ENCODE results near the gene BZW1. TPM values are rescaled to one million over a fixed set of nuclear protein-coding genes. Genes with fewer than 3 reads are reported as not detected.
"Not testable (repeated sequence)": the region's sequence is repeated elsewhere in the genome, so short reads cannot be mapped to it uniquely, and the experiment has no call there.

Gene BZW1
- total RNA-seq, 2 donors from 2014 or later = 211 to 220 TPM

- intact Hi-C loops (cut with DNase I) = loop anchor here in 1 of 2 donors (10.0 kb wide), 1 partner anchor 74 kb away; no protein-coding TSS in a partner anchor
Measured at GRCh38 chr2:200818732-200819131, 7.0 kb downstream of the BZW1 start.

DNA sequence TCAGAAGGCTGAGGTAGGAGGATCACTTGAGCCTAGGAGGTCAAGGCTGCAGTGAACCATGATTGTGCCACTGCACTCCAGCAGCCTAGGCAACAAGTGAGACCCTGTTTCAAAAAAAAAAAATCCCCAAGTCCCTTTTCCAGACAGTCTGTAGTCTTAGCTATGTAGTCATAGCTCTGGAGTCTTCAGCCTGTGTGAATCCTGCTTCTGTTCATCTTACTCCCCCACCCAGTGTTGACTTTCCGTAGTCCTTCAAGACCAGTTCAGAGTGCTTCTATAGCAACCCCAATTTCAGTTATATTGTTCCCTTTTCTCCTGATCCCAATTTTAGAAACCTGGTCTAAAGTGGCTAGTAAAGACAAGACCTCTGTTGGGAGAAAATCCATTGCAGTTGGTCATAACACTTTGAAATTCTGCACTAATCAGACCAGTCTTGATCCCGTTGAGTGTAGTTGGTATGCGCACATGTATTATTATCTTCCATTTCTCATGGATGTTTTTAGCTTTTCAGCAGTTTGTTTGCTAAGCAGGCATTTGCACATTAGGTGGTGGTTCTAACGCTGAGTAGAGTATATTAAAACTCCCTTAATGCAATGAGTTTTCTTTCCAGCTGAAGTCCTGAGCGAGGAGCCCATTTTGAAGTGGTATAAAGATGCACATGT lies 9.0 kb downstream of the BZW1 start:
- intact Hi-C loops (cut with DNase I) = no loop called here
- no peak for DNase-seq (ENCODE audit: low spot score)

More at GRCh38 chr2:200818732-200819131, 7.0 kb downstream of the BZW1 start:
- not testable (repeated sequence) for DNase-seq (ENCODE audit: low spot score)

GRCh38 chr2:200821686-200822245 lies 10.1 kb downstream of the BZW1 start:
- intact Hi-C loops (cut with DNase I) = no loop called here
- no peak for DNase-seq (ENCODE audit: low spot score)

DNA sequence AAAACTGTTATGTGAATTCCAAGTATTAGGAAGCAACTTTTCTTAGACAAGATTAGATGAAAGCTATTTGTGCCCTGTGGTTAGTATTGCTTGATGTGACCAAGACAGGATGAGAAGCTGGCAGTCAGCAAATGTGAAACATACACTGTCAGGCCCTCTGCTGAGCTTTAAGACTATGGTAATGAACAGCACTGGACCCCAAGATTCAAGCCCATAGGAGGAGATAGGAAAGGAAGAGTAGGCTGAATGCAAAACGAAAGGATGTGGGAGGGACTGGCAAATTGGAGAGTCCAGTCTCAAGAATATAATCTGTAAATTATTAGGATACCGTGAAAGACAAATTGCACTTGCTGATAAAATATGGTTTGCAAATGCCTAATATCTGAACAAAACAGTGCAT lies 16.4 kb downstream of the BZW1 start:
- DNase-seq (ENCODE audit: low spot score) = no peak
- intact Hi-C loops (cut with DNase I) = no loop called here

GRCh38 chr2:200828572-200829257 lies 17.0 kb downstream of the BZW1 start:
- intact Hi-C loops (cut with DNase I) = no loop called here
- no peak for DNase-seq (ENCODE audit: low spot score)

DNA sequence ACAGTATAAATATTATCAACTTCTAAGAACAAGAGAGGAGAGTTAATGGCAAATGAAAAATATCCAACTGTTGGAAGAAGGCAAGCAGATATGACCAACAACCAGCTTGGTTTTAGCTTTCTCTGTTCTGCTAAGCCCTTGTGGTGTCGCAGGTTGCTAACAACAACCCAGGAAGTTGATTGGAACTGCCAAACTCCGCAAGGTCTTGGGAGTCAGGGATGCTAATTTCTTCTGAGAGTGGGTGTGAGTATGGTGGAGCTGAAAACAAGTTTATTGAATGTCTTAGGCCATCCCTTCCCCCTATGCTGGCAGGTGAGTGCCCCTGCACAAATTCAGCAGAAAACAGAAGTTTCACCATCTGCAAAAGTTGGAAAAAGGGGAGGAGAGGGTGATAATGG lies 17.5 kb downstream of the BZW1 start:
- no peak for DNase-seq (ENCODE audit: low spot score)
- intact Hi-C loops (cut with DNase I) = no loop called here

GRCh38 chr2:200834701-200835100 lies 23.0 kb downstream of the BZW1 start:
- DNase-seq (ENCODE audit: low spot score) = no peak
- intact Hi-C loops (cut with DNase I) = no loop called here

- no peak for DNase-seq (ENCODE audit: low spot score)
- intact Hi-C loops (cut with DNase I) = no loop called here
Measured at GRCh38 chr2:200839513-200839912, 27.8 kb downstream of the BZW1 start.

- intact Hi-C loops (cut with DNase I) = no loop called here
- peak; percentile 78 for DNase-seq (ENCODE audit: low spot score)
Measured at GRCh38 chr2:200843993-200844948, 32.6 kb downstream of the BZW1 start.

DNA sequence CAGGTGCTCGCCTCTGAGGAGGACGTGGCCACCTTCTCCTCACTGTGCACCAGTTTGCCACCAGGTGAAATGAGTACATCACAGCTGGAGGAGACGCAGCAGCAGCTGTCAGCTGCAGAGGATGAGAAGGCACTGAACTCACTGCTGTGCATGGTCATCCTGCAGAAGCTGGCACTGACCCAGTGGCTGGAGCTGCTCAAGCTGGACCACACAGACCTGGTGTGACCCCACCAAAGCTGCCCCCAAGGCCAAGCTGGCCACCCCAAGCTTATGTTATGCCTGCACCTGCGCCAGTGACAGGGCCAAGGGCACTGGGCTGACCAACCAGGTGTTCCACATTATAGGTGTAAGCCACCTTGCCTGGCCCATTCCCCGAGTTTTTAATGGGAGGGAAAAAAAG lies 33.5 kb downstream of the BZW1 start:
- intact Hi-C loops (cut with DNase I) = no loop called here
- no peak for DNase-seq (ENCODE audit: low spot score)

DNA sequence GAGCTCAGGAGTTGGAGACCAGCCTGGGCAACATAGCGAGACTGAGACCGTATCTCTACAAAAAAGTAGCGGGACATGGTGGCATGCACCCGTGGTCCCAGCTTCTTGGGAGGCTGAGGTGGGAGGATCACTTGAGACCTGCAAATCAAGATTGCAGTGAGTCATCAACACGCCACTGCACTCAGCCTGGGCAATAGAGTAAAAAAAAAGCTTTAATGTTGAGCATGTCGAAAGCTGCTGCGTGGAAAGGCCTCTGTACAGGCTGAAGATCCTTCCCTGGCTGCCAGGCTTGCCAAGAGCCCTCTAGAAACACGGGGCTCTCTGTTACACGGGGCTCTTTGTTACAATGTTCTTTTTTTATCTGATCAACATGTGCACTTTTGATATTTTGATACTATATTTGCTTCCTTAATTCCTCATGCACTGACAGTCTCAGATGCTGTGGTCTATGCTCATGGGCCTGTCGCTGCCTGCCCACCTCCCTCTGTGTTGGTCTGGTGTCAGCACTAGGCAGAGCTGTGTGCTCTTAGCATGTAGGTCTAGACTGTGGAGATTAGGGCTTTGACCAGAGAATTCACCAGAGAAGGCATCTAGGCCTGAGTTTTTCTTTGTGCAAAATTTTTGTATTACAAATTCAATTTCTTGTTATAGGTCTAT lies 34.1 kb downstream of the BZW1 start:
- intact Hi-C loops (cut with DNase I) = no loop called here
- no peak for DNase-seq (ENCODE audit: low spot score)

DNA sequence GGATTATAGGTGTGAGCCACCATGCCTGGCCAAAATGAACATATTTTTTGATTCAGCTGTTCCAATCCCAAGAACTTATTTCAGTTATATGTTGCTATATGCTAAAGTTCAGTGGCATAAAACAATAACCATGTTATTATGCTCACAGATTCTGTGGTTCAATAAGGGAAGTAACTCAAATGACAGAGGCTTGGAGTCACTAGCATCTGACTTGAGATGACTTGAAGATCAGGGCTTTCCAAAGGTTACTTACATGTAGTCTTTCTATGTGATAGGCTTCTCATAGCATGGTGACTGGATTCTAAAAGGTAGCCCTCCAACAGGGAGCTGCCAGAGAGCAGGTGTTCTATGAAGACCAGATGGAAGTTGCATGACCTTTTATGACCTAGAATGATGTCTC lies 35.6 kb downstream of the BZW1 start:
- DNase-seq (ENCODE audit: low spot score) = no peak
- intact Hi-C loops (cut with DNase I) = no loop called here

GRCh38 chr2:200847939-200848338 lies 36.2 kb downstream of the BZW1 start:
- intact Hi-C loops (cut with DNase I) = no loop called here
- DNase-seq (ENCODE audit: low spot score) = no peak

- intact Hi-C loops (cut with DNase I) = no loop called here
Measured at GRCh38 chr2:200850512-200851256, 39.0 kb downstream of the BZW1 start.

GRCh38 chr2:200851398-200852248 lies 39.9 kb downstream of the BZW1 start:
- intact Hi-C loops (cut with DNase I) = no loop called here
- no peak for DNase-seq (ENCODE audit: low spot score)

More at GRCh38 chr2:200850512-200851256, 39.0 kb downstream of the BZW1 start:
- no peak for DNase-seq (ENCODE audit: low spot score)

- intact Hi-C loops (cut with DNase I) = no loop called here
- no peak for DNase-seq (ENCODE audit: low spot score)
Measured at GRCh38 chr2:200852605-200853004, 40.9 kb downstream of the BZW1 start.

DNA sequence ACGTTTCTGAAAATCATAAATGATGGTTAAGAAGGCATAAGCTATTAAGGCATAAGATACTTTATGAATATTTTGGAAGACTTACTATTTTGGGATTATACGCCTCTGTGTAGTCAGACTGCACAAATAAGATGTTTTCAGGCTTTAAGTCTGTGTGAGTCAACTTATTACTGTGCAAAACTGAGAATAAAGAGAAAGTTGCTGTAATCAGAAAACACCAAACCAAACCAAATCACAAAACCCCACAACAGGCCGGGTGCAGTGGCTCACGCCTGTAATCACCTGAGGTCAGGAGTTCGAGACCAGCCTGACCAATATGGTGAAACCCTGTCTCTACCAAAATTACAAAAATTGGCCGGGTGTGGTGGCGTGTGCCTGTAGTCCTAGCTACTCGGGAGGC lies 45.1 kb downstream of the BZW1 start:
- DNase-seq (ENCODE audit: low spot score) = no peak
- intact Hi-C loops (cut with DNase I) = no loop called here

Measured in posterior vena cava (tissue), 2 donors.